ENCODE measurements around the gene PLAU. TPM values are rescaled to one million over a fixed set of nuclear protein-coding genes. Genes with fewer than 3 reads are reported as not detected.
A peak's percentile ranks its signal among the peaks of the same experiment; 100 is the strongest.

The PLAU gene
- total and polyA plus RNA-seq, 9 of the 15 experiments (the other 6 are each of a cell fraction or from before 2014, with no cell fraction given), result 2.1 to 16.9 (median 3.3) TPM

GRCh38 chr10:73886085-73886529 is 24.8 kb upstream of the PLAU start (continued):
- no peak for TF ChIP-seq ZNF639 (CRISPR knock-in tag; conservative IDR thresholded peaks at IDR 0.05 in 1 of 2, IDR thresholded peaks at IDR 0.05 in 1 of 2)
- peak in 1 of 3 experiments; percentile 32 for TF ChIP-seq YY1 (IDR thresholded peaks at IDR 0.05; ENCODE audit: borderline replicate concordance in 1 of 3, control insufficient read depth in 1 of 3, extremely low read depth in 1 of 3, insufficient read depth in 3 of 3, insufficient read length in 1 of 3, insufficient replicate concordance in 2 of 3, low read depth in 1 of 3, low read length in 2 of 3)
- no peak for TF ChIP-seq ZKSCAN8 (CRISPR knock-in tag; IDR thresholded peaks at IDR 0.05)
- TF ChIP-seq TCF3 (CRISPR knock-in tag; IDR thresholded peaks at IDR 0.05), result peak; percentile 14; the same call in 1 of the 2 replicates
- TF ChIP-seq NONO (IDR thresholded peaks at IDR 0.05; ENCODE audit: low read depth in 2 of 2, low read length in 1 of 2), result peak in 1 of 2 experiments; percentile 46; a peak in 1 of 4 replicates
- peak; percentile 49; the same call in 1 of the 2 replicates for TF ChIP-seq NBN (IDR thresholded peaks at IDR 0.05; ENCODE audit: low read depth)
- no peak for TF ChIP-seq ESRRB (CRISPR knock-in tag; IDR thresholded peaks at IDR 0.05; ENCODE audit: borderline replicate concordance)
- no peak for TF ChIP-seq TCF7 (IDR thresholded peaks at IDR 0.05; ENCODE audit: borderline replicate concordance)
- TF ChIP-seq ZNF395 (CRISPR knock-in tag; IDR thresholded peaks at IDR 0.05), result no peak
- no peak for TF ChIP-seq FOXA3 (CRISPR knock-in tag; conservative IDR thresholded peaks at IDR 0.05 in 1 of 2, IDR thresholded peaks at IDR 0.05 in 1 of 2)
- TF ChIP-seq, protein P1, sequence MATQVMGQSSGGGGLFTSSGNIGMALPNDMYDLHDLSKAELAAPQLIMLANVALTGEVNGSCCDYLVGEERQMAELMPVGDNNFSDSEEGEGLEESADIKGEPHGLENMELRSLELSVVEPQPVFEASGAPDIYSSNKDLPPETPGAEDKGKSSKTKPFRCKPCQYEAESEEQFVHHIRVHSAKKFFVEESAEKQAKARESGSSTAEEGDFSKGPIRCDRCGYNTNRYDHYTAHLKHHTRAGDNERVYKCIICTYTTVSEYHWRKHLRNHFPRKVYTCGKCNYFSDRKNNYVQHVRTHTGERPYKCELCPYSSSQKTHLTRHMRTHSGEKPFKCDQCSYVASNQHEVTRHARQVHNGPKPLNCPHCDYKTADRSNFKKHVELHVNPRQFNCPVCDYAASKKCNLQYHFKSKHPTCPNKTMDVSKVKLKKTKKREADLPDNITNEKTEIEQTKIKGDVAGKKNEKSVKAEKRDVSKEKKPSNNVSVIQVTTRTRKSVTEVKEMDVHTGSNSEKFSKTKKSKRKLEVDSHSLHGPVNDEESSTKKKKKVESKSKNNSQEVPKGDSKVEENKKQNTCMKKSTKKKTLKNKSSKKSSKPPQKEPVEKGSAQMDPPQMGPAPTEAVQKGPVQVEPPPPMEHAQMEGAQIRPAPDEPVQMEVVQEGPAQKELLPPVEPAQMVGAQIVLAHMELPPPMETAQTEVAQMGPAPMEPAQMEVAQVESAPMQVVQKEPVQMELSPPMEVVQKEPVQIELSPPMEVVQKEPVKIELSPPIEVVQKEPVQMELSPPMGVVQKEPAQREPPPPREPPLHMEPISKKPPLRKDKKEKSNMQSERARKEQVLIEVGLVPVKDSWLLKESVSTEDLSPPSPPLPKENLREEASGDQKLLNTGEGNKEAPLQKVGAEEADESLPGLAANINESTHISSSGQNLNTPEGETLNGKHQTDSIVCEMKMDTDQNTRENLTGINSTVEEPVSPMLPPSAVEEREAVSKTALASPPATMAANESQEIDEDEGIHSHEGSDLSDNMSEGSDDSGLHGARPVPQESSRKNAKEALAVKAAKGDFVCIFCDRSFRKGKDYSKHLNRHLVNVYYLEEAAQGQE (IDR thresholded peaks at IDR 0.05; ENCODE audit: borderline replicate concordance), result peak; percentile 96
- TF ChIP-seq, protein P1 (CRISPR knock-in tag; IDR thresholded peaks at IDR 0.05; ENCODE audit: low read depth), result no peak
- no peak for TF ChIP-seq NFE2 (IDR thresholded peaks at IDR 0.05; ENCODE audit: low read depth)
- no peak for TF ChIP-seq ZBTB2 (IDR thresholded peaks at IDR 0.05)

All from K562 (cell line).